ENCODE results near the gene MTMR2. TPM values are rescaled to one million over a fixed set of nuclear protein-coding genes. Genes with fewer than 3 reads are reported as not detected.

The MTMR2 gene
- total and polyA plus RNA-seq, 9 of the 15 experiments (the other 6 are each of a cell fraction or from before 2014, with no cell fraction given): 12.6 to 35.8 (median 25.2) TPM

- TF ChIP-seq TAF9B (IDR thresholded peaks at IDR 0.05; ENCODE audit: partially characterized antibody) (no peak), ETV1 (tag; conservative IDR thresholded peaks at IDR 0.05; ENCODE audit: low read depth) (0 out of 2 replicates have a peak, but pooled peaks have one; percentile 9), MEIS2 (IDR thresholded peaks at IDR 0.05; ENCODE audit: partially characterized antibody) (no peak), CREB3L1 (IDR thresholded peaks at IDR 0.05; ENCODE audit: borderline replicate concordance, low read depth) (no peak), EWSR1 (IDR thresholded peaks at IDR 0.05; ENCODE audit: borderline replicate concordance, low read depth, partially characterized antibody) (no peak), ZNF23 (CRISPR knock-in tag; IDR thresholded peaks at IDR 0.05) (no peak), ZBTB12 (CRISPR knock-in tag; IDR thresholded peaks at IDR 0.05) (no peak), KDM2B (CRISPR knock-in tag; IDR thresholded peaks at IDR 0.05) (no peak), KLF6 (CRISPR knock-in tag; IDR thresholded peaks at IDR 0.05; ENCODE audit: borderline replicate concordance) (no peak), ZNF778 (CRISPR knock-in tag; IDR thresholded peaks at IDR 0.05) (no peak), MED1 (CRISPR knock-in tag; IDR thresholded peaks at IDR 0.05; ENCODE audit: borderline replicate concordance) (no peak), ELF2 (CRISPR knock-in tag; IDR thresholded peaks at IDR 0.05) (peak; percentile 28; the same call in 1 of the 2 replicates), MEF2D (tag; conservative IDR thresholded peaks at IDR 0.05; ENCODE audit: low read depth) (no peak), ELK3 (CRISPR knock-in tag; IDR thresholded peaks at IDR 0.05) (no peak), ZNF668 (CRISPR knock-in tag; IDR thresholded peaks at IDR 0.05) (no peak), CEBPG (CRISPR knock-in tag; IDR thresholded peaks at IDR 0.05) (no peak), CEBPG (tag; conservative IDR thresholded peaks at IDR 0.05 in 1 of 2, IDR thresholded peaks at IDR 0.05 in 1 of 2) (0 out of 4 replicates have a peak, but pooled peaks of 1 of the 2 experiments have one; percentile 16), GTF2F1 (IDR thresholded peaks at IDR 0.05; ENCODE audit: low read depth, low read length) (no peak), NFIX (CRISPR knock-in tag; IDR thresholded peaks at IDR 0.05; ENCODE audit: low read depth) (no peak), ZNF76 (CRISPR knock-in tag; IDR thresholded peaks at IDR 0.05; ENCODE audit: borderline replicate concordance) (no peak), UBTF (IDR thresholded peaks at IDR 0.05; ENCODE audit: borderline replicate concordance in 1 of 2, low read depth in 2 of 2, low read length in 2 of 2) (no peak), ZNF583 (CRISPR knock-in tag; IDR thresholded peaks at IDR 0.05) (no peak), TBL1XR1 (IDR thresholded peaks at IDR 0.05; ENCODE audit: low read length in 2 of 2) (no peak; a peak in 1 of 4 replicates)
These were observed 88.0 kb downstream of the MTMR2 start (continued) for GRCh38 chr11:95835768-95836488.
